ENCODE results near the gene SUN5.

DNA sequence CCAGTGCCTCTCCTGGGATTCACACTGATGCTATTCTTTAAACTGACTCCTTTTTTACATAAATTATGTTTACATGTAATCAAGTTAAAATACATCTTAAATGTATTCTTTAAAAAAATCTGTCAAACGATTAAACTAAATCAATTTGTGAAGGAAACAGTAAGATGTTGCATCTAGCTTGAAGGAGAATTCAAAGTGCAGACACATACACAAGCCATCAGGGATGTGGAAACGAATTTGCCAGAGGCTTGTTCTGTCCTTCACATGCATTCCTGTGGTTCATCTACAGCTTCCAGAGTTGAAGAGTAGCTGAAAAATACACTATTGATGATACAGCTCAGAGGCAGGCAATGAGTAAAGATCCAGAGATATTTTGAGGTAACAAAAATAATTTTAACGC lies 42.2 kb upstream of the SUN5 start:
- TF ChIP-seq POLR2AphosphoS5 (IDR thresholded peaks at IDR 0.05) = no peak
- TF ChIP-seq, protein P1, sequence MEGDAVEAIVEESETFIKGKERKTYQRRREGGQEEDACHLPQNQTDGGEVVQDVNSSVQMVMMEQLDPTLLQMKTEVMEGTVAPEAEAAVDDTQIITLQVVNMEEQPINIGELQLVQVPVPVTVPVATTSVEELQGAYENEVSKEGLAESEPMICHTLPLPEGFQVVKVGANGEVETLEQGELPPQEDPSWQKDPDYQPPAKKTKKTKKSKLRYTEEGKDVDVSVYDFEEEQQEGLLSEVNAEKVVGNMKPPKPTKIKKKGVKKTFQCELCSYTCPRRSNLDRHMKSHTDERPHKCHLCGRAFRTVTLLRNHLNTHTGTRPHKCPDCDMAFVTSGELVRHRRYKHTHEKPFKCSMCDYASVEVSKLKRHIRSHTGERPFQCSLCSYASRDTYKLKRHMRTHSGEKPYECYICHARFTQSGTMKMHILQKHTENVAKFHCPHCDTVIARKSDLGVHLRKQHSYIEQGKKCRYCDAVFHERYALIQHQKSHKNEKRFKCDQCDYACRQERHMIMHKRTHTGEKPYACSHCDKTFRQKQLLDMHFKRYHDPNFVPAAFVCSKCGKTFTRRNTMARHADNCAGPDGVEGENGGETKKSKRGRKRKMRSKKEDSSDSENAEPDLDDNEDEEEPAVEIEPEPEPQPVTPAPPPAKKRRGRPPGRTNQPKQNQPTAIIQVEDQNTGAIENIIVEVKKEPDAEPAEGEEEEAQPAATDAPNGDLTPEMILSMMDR (IDR thresholded peaks at IDR 0.05) = no peak
- no peak for TF ChIP-seq POLR2A (IDR thresholded peaks at IDR 0.05)
